GM12873 (cell line): Measurements from ENCODE around the gene NEK6.

ENCODE experiments used
- CTCF ChIP-seq: IDR thresholded peaks from 2 replicates; pipeline ENCODE4 v1.5.1; 2012; ENCODE audit warnings: low read depth, mild to moderate bottlenecking, moderate library complexity, low read length, control low read depth; ENCODE audit not compliant: insufficient read depth; ENCODE audit errors: missing control alignments

NEK6 gene

DNA sequence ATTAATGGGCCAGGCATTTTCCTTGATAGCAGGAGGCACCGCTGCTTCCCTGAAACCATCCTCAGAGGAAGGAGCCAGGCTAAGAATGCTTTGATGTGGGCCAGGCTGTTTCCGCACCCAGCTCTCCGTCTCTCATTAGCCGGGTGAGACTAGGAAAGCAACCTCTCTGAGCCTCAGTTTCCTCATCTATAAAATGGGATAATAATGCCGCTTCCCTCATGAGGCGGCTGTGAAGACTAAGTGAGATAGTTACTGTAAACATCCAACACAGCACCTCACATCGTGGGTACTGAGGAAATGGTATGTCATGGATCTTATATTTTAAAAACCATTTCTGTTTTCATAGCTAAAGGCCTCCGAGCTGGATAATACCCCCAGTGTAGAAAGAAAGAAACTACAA is 46.5 kb downstream of the NEK6 start:
- TF ChIP-seq CTCF, result no peak

- no peak for TF ChIP-seq CTCF
These were observed 48.5 kb downstream of the NEK6 start for GRCh38 chr9:124306098-124306735.

GRCh38 chr9:124307379-124308030 is 49.8 kb downstream of the NEK6 start:
- TF ChIP-seq CTCF, result no peak

DNA sequence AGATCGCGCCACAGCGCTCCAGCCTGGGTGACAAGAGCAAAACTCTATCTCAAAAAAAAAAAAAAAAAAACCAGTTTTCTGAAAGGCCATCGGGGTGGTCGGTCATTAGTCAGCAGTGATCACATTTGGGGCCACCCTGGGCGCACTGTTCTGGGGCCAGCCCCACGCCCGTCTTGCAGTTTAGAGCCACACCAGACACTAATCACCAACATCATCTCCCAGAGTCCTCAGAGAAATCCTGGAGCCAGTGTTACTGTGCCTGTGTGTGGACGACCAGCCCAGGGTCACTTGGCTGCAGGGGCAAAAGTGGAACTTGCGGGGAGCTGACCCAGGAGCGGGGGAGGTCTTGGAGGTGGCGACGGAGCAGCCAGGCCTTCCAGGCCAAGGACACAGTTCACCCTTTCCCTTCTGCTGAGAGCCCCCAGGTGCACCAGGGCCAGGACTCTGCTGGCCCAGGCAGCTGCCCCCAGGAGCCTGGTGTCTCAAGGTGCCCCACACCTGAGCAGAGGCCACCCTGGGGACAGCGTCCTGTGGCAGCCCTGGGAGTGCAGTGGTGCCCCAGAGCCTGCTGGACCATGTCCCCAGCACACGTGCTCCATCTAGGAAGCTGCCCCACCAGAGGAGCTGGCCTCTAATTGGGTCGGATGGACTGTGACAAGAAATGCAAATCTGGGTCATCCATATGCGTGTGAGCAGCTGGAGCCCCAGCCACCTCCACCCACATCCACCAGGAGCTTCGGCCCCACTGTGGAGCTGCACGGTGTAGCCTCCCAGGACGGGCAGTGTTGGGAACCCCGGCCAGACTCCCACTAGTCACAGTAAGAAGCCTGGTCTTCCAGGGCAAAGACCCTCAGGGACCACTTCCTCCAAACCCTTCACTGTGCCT is 51.1 kb downstream of the NEK6 start:
- TF ChIP-seq CTCF, result no peak

- no peak for TF ChIP-seq CTCF
These were observed 51.9 kb downstream of the NEK6 start for GRCh38 chr9:124309667-124310084.

DNA sequence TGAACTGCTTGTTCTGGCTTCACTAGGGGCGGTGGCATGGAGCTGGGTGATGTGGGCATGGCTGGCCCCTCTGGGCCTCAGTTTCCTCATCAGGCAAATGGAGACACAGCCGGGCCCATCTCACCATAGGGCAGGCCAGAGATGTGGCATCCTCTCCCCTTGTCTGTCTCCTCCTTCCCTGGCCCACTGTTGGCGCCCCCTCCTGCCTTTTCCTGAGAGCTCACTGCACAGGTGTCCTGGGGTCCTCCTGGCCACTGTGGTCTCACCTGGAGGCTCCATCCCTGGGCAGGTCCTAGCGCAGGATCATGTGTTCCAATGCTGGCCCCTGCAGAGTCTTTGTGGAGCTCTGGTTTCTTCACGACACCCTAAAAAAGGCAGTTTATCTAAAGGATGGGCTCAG is 53.5 kb downstream of the NEK6 start:
- peak; percentile 14 for TF ChIP-seq CTCF
